HEK293 (cell line): ENCODE measurements around the gene GYPC.
A peak's percentile ranks its signal among the peaks of the same experiment; 100 is the strongest.

Source experiments
- CTCF ChIA-PET: fragments of 350-600 bp; formaldehyde crosslinking; extraction: SDS; loops from one replicate; lab custom pipeline; 2021; ENCODE audit warnings: antibody characterized with exemption; lab: Yijun Ruan, JAX
- POLR2A ChIA-PET: fragments of 300-600 bp; formaldehyde crosslinking; extraction: SDS; loops from one replicate; lab custom pipeline; 2020; ENCODE audit warnings: antibody characterized with exemption, inconsistent platforms; lab: Yijun Ruan, JAX
- H3K27ac ChIP-seq: fragments of 200-500 bp; sonication (Bioruptor generic); 2 replicates; pipeline ENCODE4 v1.5.1; 2014; ENCODE audit warnings: low read depth, low read length, control low read depth, inconsistent platforms; ENCODE audit errors: extremely low read depth
- H3K36me3 ChIP-seq, 2 experiments: fragments of 200-500 bp in 1 of 2; sonication (Bioruptor generic) in 1 of 2; 1 replicate in 1 of 2; 2 replicates in 1 of 2; pipeline ENCODE4 v1.5.1; 2014 to 2017; ENCODE audit warnings: inconsistent platforms in 2 of 2, low read length in 2 of 2; ENCODE audit not compliant: control insufficient read depth in 2 of 2, insufficient read depth in 1 of 2
- H3K4me1 ChIP-seq: fragments of 200-500 bp; sonication (Bioruptor generic); 2 replicates; pipeline ENCODE4 v1.5.1; 2014; ENCODE audit warnings: mild to moderate bottlenecking, low read length, inconsistent platforms; ENCODE audit not compliant: control insufficient read depth, insufficient read depth
- H3K4me3 ChIP-seq: 2 replicates; pipeline ENCODE4 v1.5.1; 2011; ENCODE audit warnings: low read depth, mild to moderate bottlenecking, control low read depth, low read length, moderate library complexity
- H3K9me3 ChIP-seq: fragments of 200-500 bp; sonication (Bioruptor generic); 2 replicates; pipeline ENCODE4 v1.5.1; 2014; ENCODE audit warnings: low read depth, low read length, inconsistent platforms; ENCODE audit not compliant: control insufficient read depth, insufficient read depth
- GFI1B ChIP-seq: fragments of 450-650 bp; formaldehyde crosslinking; IDR thresholded peaks from 2 replicates; pipeline ENCODE4 v1.5.1; 2016; ENCODE audit warnings: missing biosample characterization, missing genetic modification characterization
- MYNN ChIP-seq: fragments of 450-650 bp; formaldehyde crosslinking; IDR thresholded peaks from 2 replicates; pipeline ENCODE4 v1.5.1; 2016; ENCODE audit warnings: missing biosample characterization, missing genetic modification characterization, borderline replicate concordance
- REPIN1 ChIP-seq: fragments of 450-650 bp; formaldehyde crosslinking; IDR thresholded peaks from 2 replicates; pipeline ENCODE4 v1.5.1; 2017; ENCODE audit warnings: missing biosample characterization, missing genetic modification characterization, low read depth
- SALL2 ChIP-seq: fragments of 450-650 bp; formaldehyde crosslinking; IDR thresholded peaks from 2 replicates; pipeline ENCODE4 v1.5.0; 2017; ENCODE audit warnings: missing biosample characterization, mild to moderate bottlenecking, missing genetic modification characterization, borderline replicate concordance
- SETDB1 ChIP-seq: IDR thresholded peaks from one replicate; pipeline ENCODE4 v1.6.1; 2017; ENCODE audit warnings: mild to moderate bottlenecking, low read length, moderate library complexity, mixed read lengths; ENCODE audit not compliant: insufficient read length
- SP7 ChIP-seq: fragments of 450-650 bp; formaldehyde crosslinking; IDR thresholded peaks from 2 replicates; pipeline ENCODE4 v1.5.1; 2016; ENCODE audit warnings: missing biosample characterization, missing genetic modification characterization
- ZBTB1 ChIP-seq: fragments of 450-650 bp; formaldehyde crosslinking; IDR thresholded peaks from 2 replicates; pipeline ENCODE4 v1.5.1; 2016; ENCODE audit warnings: missing biosample characterization, missing genetic modification characterization
- ZBTB17 ChIP-seq: fragments of 450-650 bp; formaldehyde crosslinking; IDR thresholded peaks from 2 replicates; pipeline ENCODE4 v1.5.1; 2016; ENCODE audit warnings: missing biosample characterization, missing genetic modification characterization
- ZFHX2 ChIP-seq: fragments of 450-650 bp; formaldehyde crosslinking; conservative IDR thresholded peaks from 2 replicates; pipeline ENCODE4 v1.5.1; 2016; ENCODE audit warnings: missing biosample characterization, missing genetic modification characterization
- ZNF133 ChIP-seq: fragments of 450-650 bp; formaldehyde crosslinking; IDR thresholded peaks from 2 replicates; pipeline ENCODE4 v1.5.1; 2016; ENCODE audit warnings: missing biosample characterization, missing genetic modification characterization
- ZNF155 ChIP-seq: fragments of 450-650 bp; formaldehyde crosslinking; IDR thresholded peaks from 2 replicates; pipeline ENCODE4 v1.5.1; 2016; ENCODE audit warnings: missing biosample characterization, missing genetic modification characterization
- ZNF175 ChIP-seq: fragments of 450-650 bp; formaldehyde crosslinking; IDR thresholded peaks from 2 replicates; pipeline ENCODE4 v1.5.1; 2016; ENCODE audit warnings: missing biosample characterization, missing genetic modification characterization
- ZNF184 ChIP-seq: fragments of 450-650 bp; IDR thresholded peaks from 2 replicates; pipeline ENCODE4 v1.5.1; 2018; ENCODE audit warnings: missing biosample characterization, mild to moderate bottlenecking, missing genetic modification characterization
- ZNF248 ChIP-seq: fragments of 450-650 bp; formaldehyde crosslinking; IDR thresholded peaks from 2 replicates; pipeline ENCODE4 v1.5.1; 2017; ENCODE audit warnings: missing biosample characterization, missing genetic modification characterization
- ZNF302 ChIP-seq: fragments of 450-650 bp; formaldehyde crosslinking; IDR thresholded peaks from 2 replicates; pipeline ENCODE4 v1.5.1; 2016; ENCODE audit warnings: missing biosample characterization, missing genetic modification characterization, low read depth
- ZNF350 ChIP-seq: fragments of 450-650 bp; formaldehyde crosslinking; IDR thresholded peaks from 2 replicates; pipeline ENCODE4 v1.5.0; 2017; ENCODE audit warnings: missing biosample characterization, mild to moderate bottlenecking, missing genetic modification characterization
- ZNF624 ChIP-seq: fragments of 450-650 bp; formaldehyde crosslinking; IDR thresholded peaks from 2 replicates; pipeline ENCODE4 v1.5.1; 2017; ENCODE audit warnings: missing biosample characterization, missing genetic modification characterization
- ZNF791 ChIP-seq: fragments of 450-650 bp; formaldehyde crosslinking; IDR thresholded peaks from 2 replicates; pipeline ENCODE4 v1.5.1; 2016; ENCODE audit warnings: missing biosample characterization, missing genetic modification characterization
- TF ChIP-seq, protein P1 (sequence below): fragments of 450-650 bp; formaldehyde crosslinking; IDR thresholded peaks from 2 replicates; pipeline ENCODE4 v1.5.1; 2016; ENCODE audit warnings: missing biosample characterization, missing genetic modification characterization
- TF ChIP-seq, protein P2 (sequence below): fragments of 450-650 bp; formaldehyde crosslinking; conservative IDR thresholded peaks from 2 replicates; pipeline ENCODE4 v1.5.1; 2016; ENCODE audit warnings: low read depth, missing biosample characterization, missing genetic modification characterization
- TF ChIP-seq, protein P3 (sequence below): fragments of 450-650 bp; formaldehyde crosslinking; IDR thresholded peaks from 2 replicates; pipeline ENCODE4 v1.5.1; 2017; ENCODE audit warnings: missing biosample characterization, missing genetic modification characterization

Gene GYPC

DNA sequence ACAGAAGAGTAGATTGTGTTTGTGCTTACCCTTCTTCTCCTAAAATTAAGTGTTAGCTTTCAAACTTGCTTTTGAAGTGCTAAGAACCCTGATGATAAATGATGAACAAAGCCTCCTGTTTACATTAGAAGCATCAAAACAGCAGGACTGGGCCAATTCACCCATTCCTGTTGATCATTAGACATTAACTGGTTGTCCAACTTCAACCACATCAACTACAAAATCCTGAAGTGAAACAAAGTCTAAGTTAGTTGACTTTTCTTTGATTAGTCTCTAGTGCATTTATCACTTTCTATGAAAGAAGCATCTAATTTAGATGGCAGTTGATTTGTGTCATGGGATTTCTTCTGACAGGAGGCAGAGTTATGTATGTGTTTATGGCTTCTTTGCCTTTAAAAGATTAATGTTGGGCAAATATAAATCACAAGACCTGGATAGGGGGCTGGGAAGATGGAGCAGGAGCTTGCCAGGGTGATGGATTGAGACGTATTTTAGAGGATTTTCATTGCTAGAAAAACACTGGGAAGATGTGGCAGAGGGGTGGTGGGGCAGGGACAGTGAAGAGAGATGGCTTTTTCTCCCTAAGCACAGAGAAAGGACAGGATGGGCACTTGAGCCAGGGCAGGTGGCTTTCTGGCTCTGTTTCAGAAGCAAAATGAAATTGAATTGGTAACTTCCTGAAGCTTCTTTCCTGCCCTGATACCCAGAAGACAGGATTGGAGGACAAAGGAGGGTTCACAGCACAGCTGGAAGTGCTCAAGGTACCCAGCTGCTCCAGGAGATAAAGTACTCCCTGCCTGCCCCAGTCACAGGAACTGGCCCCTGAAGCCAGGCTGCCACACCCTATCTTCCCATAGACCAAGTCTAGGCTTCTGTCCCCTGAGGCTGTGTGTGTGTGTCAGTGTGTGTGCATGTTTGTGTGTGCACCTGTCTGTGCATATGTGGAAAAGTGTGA is 20.5 kb downstream of the GYPC start:
- TF ChIP-seq ZFHX2 (tag by site-specific recombination) (no peak), ZNF175 (tag by site-specific recombination) (no peak), GFI1B (no peak), ZBTB1 (no peak), ZNF302 (tag by site-specific recombination) (no peak), ZBTB17 (no peak), ZNF791 (tag by site-specific recombination) (no peak), SETDB1 (no peak), SP7 (tag by site-specific recombination) (no peak), ZNF184 (tag by site-specific recombination) (no peak), ZNF624 (no peak), ZNF248 (tag by site-specific recombination) (no peak), ZNF155 (no peak), ZNF133 (tag by site-specific recombination) (no peak), ZNF350 (tag by site-specific recombination) (no peak), REPIN1 (no peak), MYNN (tag by site-specific recombination) (no peak)
- TF ChIP-seq, protein P1, sequence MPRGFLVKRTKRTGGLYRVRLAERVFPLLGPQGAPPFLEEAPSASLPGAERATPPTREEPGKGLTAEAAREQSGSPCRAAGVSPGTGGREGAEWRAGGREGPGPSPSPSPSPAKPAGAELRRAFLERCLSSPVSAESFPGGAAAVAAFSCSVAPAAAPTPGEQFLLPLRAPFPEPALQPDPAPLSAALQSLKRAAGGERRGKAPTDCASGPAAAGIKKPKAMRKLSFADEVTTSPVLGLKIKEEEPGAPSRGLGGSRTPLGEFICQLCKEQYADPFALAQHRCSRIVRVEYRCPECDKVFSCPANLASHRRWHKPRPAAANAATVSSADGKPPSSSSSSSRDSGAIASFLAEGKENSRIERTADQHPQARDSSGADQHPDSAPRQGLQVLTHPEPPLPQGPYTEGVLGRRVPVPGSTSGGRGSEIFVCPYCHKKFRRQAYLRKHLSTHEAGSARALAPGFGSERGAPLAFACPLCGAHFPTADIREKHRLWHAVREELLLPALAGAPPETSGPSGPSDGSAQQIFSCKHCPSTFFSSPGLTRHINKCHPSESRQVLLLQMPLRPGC: no peak
- TF ChIP-seq, protein P2, sequence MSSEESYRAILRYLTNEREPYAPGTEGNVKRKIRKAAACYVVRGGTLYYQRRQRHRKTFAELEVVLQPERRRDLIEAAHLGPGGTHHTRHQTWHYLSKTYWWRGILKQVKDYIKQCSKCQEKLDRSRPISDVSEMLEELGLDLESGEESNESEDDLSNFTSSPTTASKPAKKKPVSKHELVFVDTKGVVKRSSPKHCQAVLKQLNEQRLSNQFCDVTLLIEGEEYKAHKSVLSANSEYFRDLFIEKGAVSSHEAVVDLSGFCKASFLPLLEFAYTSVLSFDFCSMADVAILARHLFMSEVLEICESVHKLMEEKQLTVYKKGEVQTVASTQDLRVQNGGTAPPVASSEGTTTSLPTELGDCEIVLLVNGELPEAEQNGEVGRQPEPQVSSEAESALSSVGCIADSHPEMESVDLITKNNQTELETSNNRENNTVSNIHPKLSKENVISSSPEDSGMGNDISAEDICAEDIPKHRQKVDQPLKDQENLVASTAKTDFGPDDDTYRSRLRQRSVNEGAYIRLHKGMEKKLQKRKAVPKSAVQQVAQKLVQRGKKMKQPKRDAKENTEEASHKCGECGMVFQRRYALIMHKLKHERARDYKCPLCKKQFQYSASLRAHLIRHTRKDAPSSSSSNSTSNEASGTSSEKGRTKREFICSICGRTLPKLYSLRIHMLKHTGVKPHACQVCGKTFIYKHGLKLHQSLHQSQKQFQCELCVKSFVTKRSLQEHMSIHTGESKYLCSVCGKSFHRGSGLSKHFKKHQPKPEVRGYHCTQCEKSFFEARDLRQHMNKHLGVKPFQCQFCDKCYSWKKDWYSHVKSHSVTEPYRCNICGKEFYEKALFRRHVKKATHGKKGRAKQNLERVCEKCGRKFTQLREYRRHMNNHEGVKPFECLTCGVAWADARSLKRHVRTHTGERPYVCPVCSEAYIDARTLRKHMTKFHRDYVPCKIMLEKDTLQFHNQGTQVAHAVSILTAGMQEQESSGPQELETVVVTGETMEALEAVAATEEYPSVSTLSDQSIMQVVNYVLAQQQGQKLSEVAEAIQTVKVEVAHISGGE (tag by site-specific recombination): no peak
- no peaks in the 10 kb centered on the region for H3K36me3 ChIP-seq
- H3K27ac ChIP-seq: no peak overlapping the region
- H3K4me3 ChIP-seq: no peak overlapping the region
- no peaks in the 10 kb centered on the region for H3K4me1 ChIP-seq
- POLR2A ChIA-PET: no interaction called here
- H3K9me3 ChIP-seq: no peaks in the 10 kb centered on the region
- CTCF ChIA-PET: no interaction called here

DNA sequence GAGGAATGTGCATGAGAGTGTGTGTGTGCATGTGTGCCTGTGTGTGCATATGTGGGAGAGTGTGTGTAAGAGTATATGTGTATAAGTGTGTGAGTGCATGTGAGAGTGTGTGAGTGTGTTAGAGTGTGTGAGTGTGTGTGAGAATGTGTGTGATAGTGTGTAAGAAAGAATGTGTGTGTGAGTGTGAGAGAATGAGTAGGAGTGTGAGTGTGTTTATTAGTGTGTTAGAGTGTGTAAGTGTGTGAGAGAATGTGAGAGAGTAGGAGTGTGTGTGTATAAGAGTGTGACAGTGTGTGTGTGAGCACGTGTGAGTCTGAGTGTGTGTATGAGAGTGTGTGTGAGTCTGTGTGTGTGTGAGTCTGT is 21.2 kb downstream of the GYPC start:
- Histone ChIP-seq H3K4me3 (no peak overlapping the region), H3K4me1 (no peaks in the 10 kb centered on the region), H3K27ac (no peak overlapping the region), H3K36me3 (no peaks in the 10 kb centered on the region), H3K9me3 (no peaks in the 10 kb centered on the region)
- ChIA-PET POLR2A (no interaction called here), CTCF (no interaction called here)
- TF ChIP-seq SALL2 (tag by site-specific recombination): no peak
- TF ChIP-seq, protein P3, sequence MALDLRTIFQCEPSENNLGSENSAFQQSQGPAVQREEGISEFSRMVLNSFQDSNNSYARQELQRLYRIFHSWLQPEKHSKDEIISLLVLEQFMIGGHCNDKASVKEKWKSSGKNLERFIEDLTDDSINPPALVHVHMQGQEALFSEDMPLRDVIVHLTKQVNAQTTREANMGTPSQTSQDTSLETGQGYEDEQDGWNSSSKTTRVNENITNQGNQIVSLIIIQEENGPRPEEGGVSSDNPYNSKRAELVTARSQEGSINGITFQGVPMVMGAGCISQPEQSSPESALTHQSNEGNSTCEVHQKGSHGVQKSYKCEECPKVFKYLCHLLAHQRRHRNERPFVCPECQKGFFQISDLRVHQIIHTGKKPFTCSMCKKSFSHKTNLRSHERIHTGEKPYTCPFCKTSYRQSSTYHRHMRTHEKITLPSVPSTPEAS (tag by site-specific recombination): peak; percentile 63; the same call in 1 of the 2 replicates
